ENCODE measurements around the gene FCHO2. TPM values are rescaled to one million over a fixed set of nuclear protein-coding genes. Genes with fewer than 3 reads are reported as not detected.

Gene FCHO2
- total RNA-seq, 1 experiment from 2014 or later: 5.8 TPM

DNA sequence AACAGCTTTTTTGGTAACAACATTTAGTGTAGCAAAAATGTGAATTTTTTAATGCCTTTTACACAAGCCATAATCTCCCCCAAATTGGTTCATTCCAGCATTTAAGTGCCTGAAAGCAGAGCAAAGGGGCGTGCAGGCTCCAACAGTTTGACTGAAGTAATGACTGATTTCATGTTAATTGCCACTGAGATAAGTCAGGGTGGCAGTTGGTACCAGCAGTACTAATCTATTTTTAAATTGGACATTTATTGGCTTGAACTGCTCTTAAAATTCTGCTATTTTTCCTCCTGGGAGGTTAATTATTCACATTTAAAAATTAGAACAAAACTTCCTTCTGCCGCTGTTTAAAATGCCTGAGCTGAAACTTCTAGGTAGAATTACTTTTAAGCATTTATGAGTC is 176.9 kb downstream of the FCHO2 start:
- no peak overlapping the region for H3T11ph ChIP-seq (ENCODE audit: low read length)
- H2BK20ac ChIP-seq (ENCODE audit: low read depth, low read length, poor library complexity, severe bottlenecking): no peak overlapping the region
- no peak overlapping the region for H3K27ac ChIP-seq (ENCODE audit: insufficient read length, low read depth, low read length)
- peaks cover 0 to 2% (median 0%) of the 10 kb centered on the region in 3 experiments; a peak in 1 of 7 replicates for H3K36me3 Mint-ChIP-seq (ENCODE audit: insufficient read depth in 1 of 3, low read depth in 3 of 3)
- H3K23me2 ChIP-seq (ENCODE audit: insufficient read length, low read depth, low read length, poor library complexity, severe bottlenecking): no peaks in the 10 kb centered on the region
- no peak overlapping the region for H2AK5ac ChIP-seq (ENCODE audit: insufficient read length, low read length)
- H4K20me1 ChIP-seq (ENCODE audit: control insufficient read depth, insufficient read depth, insufficient read length): no peaks in the 10 kb centered on the region
- no peak overlapping the region for H4K91ac ChIP-seq (ENCODE audit: insufficient read length, low read depth, low read length)
- TF ChIP-seq CTCF (conservative IDR thresholded peaks at IDR 0.05): no peak
- H3K9ac ChIP-seq (ENCODE audit: extremely low read depth, insufficient read length, low read length): no peak overlapping the region
- H3K14ac ChIP-seq (ENCODE audit: insufficient read depth, low read length): no peak overlapping the region
- H2BK12ac ChIP-seq (ENCODE audit: insufficient read length, low read depth, low read length): no peak overlapping the region
- no peak overlapping the region for H3K18ac ChIP-seq (ENCODE audit: insufficient read length, low read depth, low read length)
- H2BK5ac ChIP-seq (ENCODE audit: insufficient read length, low read length): no peak overlapping the region
- no peak overlapping the region for H2BK120ac ChIP-seq (ENCODE audit: low read depth, low read length, poor library complexity, severe bottlenecking)
- no CpG with 5 or more reads among the region's 2 CpGs for WGBS (ENCODE audit: extremely low coverage, insufficient read length, low lambda C conversion rate)
- H3K79me2 ChIP-seq (ENCODE audit: insufficient read depth, low read length): no peaks in the 10 kb centered on the region
- H3K79me1 ChIP-seq (ENCODE audit: insufficient read depth, low read depth, low read length, poor library complexity, severe bottlenecking): no peaks in the 10 kb centered on the region
- H3K4me2 ChIP-seq (ENCODE audit: insufficient read depth, insufficient read length, low read length): no peak overlapping the region
- H3K4me3 Mint-ChIP-seq: no peak overlapping the region
- no peak overlapping the region for H4K5ac ChIP-seq (ENCODE audit: insufficient read length, low read depth, low read length)
- DNase-seq: no peak
- H3K56ac ChIP-seq (ENCODE audit: insufficient read length, low read depth, low read length): no peak overlapping the region
- peaks cover 27 to 34% of the 10 kb centered on the region in 2 experiments for H3K4me1 Mint-ChIP-seq
- H2AFZ ChIP-seq (ENCODE audit: low read length): no peak overlapping the region
- no peak overlapping the region for H4K8ac ChIP-seq (replicated peaks; ENCODE audit: insufficient read length, low read depth, low read length)
- no peak overlapping the region for H2BK15ac ChIP-seq (ENCODE audit: low read depth, low read length)
- H3K9me3 Mint-ChIP-seq: no peaks in the 10 kb centered on the region; a peak in 1 of 5 replicates
- H3K27me3 ChIP-seq (ENCODE audit: insufficient read depth, low read length): no peaks in the 10 kb centered on the region
- H3K23ac ChIP-seq (ENCODE audit: insufficient read length, low read depth, low read length): no peak overlapping the region
- H3K27ac Mint-ChIP-seq: no peak overlapping the region
- peaks cover 5% of the 10 kb centered on the region for H3K4me1 ChIP-seq (ENCODE audit: insufficient read depth, low read length)
- no peak overlapping the region for H3K4ac ChIP-seq (ENCODE audit: low read depth, low read length)
- H3K9me3 ChIP-seq (ENCODE audit: control insufficient read depth, low read depth, low read length): no peaks in the 10 kb centered on the region
- H3K27me3 Mint-ChIP-seq (ENCODE audit: low read depth): peaks cover 5% of the 10 kb centered on the region
